ENCODE data around the gene PAQR9.

PAQR9 gene

GRCh38 chr3:142982038-142982773, 18.7 kb upstream of the PAQR9 start:
- no peak for DNase-seq

DNA sequence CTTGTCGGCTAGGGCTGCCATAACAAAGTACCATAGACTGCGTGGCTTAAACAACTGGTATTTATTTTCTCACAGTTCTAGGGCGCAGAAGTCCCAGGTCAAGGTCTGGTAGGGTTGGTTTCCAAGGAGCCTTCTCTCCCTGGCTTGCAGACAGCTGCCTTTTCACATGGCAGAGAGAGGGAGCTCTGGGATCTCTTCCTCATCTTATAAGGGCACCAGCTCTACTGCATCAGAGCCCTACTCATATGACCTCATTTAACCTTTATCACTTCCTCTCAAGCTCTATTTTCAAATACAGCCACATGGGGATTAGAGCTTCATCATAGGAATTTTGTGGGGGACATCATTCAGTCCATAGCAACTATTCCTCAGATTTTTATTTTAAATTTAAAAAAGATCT, 17.6 kb upstream of the PAQR9 start:
- no peak for DNase-seq

DNA sequence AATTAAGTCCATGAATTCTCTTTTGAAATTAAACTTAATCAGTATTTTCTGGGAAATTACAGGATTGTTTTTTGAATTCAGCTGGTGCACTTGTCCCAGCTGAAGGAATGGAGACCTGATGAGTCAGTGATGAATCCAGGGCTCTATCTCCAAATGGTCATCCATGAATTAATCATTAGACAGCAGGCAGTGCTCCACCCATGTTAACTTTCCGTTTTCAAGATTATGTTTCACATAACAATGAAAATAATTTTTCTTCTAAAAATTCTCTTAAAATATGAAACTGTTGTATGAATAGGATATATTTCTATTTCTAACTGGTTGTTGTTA, 13.9 kb upstream of the PAQR9 start:
- no peak for DNase-seq

DNA sequence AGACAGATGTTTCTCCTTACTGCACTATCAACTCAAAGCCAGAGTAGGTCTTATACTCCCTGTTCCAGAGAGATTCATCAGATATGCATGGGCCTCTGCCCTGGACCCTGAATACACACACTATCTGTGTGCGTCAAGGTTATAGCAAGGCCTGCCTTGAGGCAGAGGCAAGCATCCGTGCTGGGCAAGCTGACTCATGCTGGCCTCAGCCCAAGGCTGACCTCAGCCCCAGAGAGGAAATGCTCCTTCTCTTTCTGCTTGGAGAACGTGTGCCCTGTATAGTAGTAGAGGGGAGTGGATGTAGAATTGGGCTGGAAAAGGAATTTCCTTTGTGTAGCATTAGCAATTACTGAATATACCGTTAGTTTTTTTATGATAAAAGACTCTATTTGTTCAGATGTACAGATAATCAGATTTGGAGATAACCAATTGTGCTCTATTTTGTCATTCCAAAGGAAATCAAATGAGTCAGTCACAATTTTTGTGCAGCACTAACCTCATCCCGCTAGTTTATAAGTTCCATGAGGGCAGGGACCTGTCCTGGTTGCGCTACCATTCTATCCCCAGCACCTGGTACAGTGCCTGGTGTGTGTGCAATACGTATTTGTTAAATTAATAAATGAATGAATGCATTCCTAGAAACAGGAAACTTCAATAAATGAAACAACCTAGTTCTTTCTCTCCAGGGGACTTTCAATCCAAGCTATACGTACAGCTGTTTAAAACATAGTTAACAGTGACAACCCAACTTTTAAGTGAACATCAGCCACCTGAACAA, 13.3 kb upstream of the PAQR9 start:
- peak; percentile 86 for DNase-seq

GRCh38 chr3:142975316-142975995, 12.0 kb upstream of the PAQR9 start:
- no peak for DNase-seq

- DNase-seq: no peak
Measured at GRCh38 chr3:142973217-142974009, 9.9 kb upstream of the PAQR9 start.

GRCh38 chr3:142972092-142972753, 8.7 kb upstream of the PAQR9 start:
- no peak for DNase-seq

GRCh38 chr3:142971431-142971830, 8.0 kb upstream of the PAQR9 start:
- DNase-seq: no peak

DNA sequence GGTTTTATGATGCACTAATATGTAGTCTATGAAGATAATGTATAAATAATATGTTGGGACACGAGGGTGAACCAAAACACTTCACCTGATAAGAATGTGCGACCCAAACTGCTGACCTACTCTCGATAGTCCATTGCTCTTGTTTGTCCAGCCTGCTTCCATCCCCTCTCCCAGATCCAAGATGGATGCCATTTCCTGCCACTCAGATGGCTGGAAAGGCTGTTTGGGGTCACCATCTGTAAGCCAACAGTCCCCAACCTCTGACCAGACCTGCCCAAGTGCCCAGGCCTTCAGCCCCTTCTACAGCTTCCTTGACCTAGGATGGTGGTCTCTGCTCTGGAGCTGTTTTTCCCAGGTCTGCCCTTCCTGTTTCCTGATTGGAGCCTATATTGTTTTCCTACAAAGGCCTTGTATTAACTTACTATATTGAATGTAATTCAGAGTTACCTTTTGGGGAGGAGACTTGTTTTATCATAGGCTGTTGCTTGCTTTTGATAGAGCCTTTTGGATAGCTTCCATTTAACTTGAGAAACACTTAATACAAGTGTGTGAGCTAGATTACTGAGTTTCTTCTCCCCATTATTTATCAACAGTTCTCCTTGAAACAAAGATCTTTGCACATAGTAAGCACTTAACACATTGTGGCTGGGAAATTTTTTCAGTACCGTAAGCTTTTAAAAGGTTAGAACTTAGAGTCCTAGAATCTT, 5.0 kb upstream of the PAQR9 start:
- DNase-seq: no peak

DNA sequence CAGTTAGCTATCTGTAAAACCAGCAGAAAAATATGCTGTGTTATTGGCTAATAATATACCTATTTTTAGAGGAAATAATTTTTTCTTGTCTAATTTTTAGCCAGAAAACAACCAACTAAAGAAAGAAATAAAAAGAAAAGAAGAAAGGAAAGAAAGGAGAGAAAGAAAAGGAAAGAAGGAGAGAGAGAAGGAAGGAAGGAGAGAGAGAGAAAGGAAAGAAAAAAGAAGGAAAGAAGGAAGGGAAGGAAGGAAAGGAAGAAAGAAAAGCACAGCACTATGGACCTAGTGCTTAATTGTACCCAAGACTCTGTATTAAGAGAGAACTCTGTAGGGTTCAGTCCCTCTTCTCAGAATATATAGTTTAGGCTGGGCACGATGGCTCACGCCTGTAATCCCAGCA, 3.3 kb upstream of the PAQR9 start:
- DNase-seq: no peak

- DNase-seq: no peak
Measured at GRCh38 chr3:142965581-142965980, 2.1 kb upstream of the PAQR9 start.

DNA sequence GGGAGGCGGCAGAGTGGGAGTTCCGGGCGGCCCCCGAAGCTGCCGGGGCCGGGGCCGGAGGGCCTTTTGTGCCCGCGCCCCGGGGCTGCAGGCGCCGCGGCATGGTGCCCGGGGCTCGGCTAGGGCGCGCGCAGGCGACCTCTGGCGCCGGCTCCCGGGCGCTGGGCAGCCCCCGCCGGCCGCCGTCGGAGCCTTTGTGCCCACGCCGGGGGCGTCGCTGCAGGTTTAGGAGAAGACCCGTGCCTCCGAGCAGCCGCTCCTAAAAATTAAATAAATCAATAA, 299 bp downstream of the PAQR9 start:
- no peak for DNase-seq

GRCh38 chr3:142962520-142963233, 797 bp downstream of the PAQR9 start:
- DNase-seq: no peak

- no peak for DNase-seq
Measured at GRCh38 chr3:142962175-142962519, 1.3 kb downstream of the PAQR9 start.

GRCh38 chr3:142961539-142961938, 1.9 kb downstream of the PAQR9 start:
- no peak for DNase-seq

DNA sequence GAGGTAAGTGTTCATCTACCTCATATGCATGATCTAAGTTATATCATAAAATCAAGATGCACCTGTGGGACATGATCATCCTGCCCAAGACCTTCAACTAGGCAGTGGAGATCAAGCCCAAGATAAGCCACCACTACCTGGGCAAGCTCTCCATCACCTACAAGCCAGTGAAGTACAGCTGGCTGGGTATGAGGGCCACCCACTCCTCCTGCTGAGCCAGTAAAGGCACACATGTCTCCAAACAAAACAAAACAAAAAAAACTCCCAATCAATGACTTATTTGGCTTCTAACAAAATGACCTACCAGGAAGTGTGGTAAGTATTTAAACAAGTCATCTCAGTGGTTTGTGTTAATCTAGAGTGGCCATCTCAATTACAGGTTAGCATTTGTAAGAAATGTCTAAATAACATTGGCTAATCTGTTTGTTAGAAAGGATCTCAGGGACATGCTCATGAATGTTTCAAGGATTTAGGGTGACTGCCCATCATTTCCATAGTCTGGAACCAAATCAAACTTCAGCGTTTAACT, 3.1 kb downstream of the PAQR9 start:
- DNase-seq: no peak

GRCh38 chr3:142958707-142959106, 4.8 kb downstream of the PAQR9 start:
- no peak for DNase-seq

GRCh38 chr3:142953443-142953842, 10.0 kb downstream of the PAQR9 start:
- DNase-seq: no peak

DNA sequence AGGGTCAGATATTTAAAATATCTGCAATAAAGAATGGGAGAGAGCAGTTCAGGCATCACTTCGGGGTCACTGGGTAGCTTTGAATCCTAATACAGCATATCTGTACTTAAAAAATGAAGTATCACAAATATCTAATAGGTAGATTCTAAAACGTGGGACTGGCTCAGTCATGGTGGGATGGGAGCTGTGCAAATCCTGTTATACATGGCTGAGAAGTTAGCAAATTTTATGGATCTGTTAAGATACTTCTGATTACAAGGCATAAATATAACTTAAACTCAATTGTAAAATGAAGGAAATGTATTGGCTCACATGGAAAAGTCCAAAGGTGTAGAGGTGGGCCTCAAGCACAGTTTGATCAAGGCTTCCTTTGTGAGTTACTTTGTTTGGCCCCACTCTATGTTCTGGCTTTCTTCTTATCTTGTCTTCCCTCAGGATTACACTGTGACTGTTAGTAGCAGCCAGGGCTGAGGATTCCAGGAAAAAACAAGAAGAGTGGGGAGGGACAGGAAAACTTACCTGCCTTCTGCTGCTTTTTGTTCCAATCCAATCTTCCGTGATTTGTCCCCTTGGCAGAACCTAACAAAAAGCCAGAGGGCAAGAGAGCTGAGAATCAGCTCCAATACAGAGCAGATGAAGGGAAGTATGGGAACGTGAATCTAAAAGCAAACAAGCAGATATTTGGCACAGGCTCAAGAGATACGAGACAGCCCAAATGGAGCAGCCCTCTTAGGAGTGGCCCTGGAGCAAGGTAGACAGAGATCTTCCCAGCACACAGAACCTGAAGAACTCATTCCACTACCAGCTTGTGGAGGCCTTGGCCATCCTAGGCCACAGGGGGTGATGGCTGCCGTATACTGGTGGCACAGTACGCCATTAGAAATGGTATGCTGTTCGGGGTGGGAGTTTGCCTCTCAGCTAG, 10.9 kb downstream of the PAQR9 start:
- no peak for DNase-seq

DNA sequence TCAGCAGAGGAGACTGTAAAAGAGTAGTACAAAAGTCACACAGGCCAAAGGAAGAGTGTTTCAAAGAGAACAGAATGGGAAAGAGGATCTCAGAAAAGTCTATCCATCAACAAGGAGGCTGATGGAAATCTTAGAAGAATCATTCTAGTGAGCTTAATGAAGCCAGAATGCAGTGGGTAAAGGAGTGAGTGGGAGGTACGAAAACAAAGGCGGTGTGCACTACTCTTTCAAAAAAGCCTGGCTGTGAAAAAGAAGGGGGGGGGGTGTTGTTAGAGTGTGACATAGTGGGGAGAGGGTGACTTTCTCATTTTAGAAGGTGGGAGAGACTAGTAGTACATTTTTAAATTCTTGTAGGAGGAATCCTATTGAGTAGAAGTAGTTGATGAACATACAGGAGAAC, 11.7 kb downstream of the PAQR9 start:
- DNase-seq: no peak

Data from fibroblast of skin of right quadriceps (primary cell).